GM19043 (cell line): ENCODE results near the gene MRO.

Source experiments
- ATAC-seq: cut with Tn5 transposase; IDR thresholded peaks from one replicate; pipeline ENCODE4 v1.9.1; 2021; ENCODE audit warnings: low read depth; ENCODE audit not compliant: unreplicated experiment

MRO gene

GRCh38 chr18:50748243-50749229, 71.3 kb downstream of the MRO start:
- no peak for ATAC-seq

DNA sequence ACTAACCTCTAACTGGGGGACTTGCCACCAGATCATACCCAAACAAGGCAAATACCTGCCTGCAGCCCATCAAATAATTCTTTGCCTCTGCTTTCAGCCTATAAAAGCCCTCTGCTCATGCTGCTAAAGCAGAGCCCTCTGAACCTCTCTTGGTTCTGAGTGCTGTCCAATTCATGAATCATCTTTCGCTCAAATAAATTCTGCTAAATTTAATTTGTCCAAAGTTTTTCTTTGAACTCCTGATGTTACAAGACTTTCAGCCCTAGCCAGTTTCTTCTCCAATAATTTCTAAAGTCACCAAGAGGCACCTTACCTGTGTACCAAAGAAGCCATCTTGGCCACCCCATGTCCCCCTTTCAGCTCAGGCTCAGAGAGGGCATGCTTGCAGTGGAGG, 72.0 kb downstream of the MRO start:
- ATAC-seq, result no peak

- no peak for ATAC-seq
Observed at GRCh38 chr18:50745945-50746344, 73.9 kb downstream of the MRO start.
